HG03103 (cell line): ENCODE results near the gene TAT.
"Not testable (repeated sequence)": the region's sequence is repeated elsewhere in the genome, so short reads cannot be mapped to it uniquely, and the experiment has no call there.

Source experiments
- ATAC-seq: cut with Tn5 transposase; IDR thresholded peaks from one replicate; pipeline ENCODE4 v1.9.1; 2021; ENCODE audit warnings: low read depth; ENCODE audit not compliant: unreplicated experiment

Gene TAT

GRCh38 chr16:71585318-71585703 lies 8.4 kb upstream of the TAT start:
- ATAC-seq, result no peak

- no peak for ATAC-seq
Observed at GRCh38 chr16:71584543-71585317, 7.8 kb upstream of the TAT start.

- not testable (repeated sequence) for ATAC-seq
Observed at GRCh38 chr16:71582553-71582848, 5.6 kb upstream of the TAT start.

GRCh38 chr16:71574702-71575101 lies 2.2 kb downstream of the TAT start:
- no peak for ATAC-seq

GRCh38 chr16:71573387-71574094 lies 3.4 kb downstream of the TAT start:
- no peak for ATAC-seq

- no peak for ATAC-seq
Observed at GRCh38 chr16:71572497-71573116, 4.3 kb downstream of the TAT start.

- no peak for ATAC-seq
Observed at GRCh38 chr16:71570144-71570543, 6.7 kb downstream of the TAT start.

- no peak for ATAC-seq
Observed at GRCh38 chr16:71569621-71570020, 7.3 kb downstream of the TAT start.

GRCh38 chr16:71568551-71568950 lies 8.3 kb downstream of the TAT start:
- ATAC-seq, result no peak

GRCh38 chr16:71567931-71568330 lies 9.0 kb downstream of the TAT start:
- no peak for ATAC-seq

GRCh38 chr16:71565812-71566700 lies 10.8 kb downstream of the TAT start:
- no peak for ATAC-seq

GRCh38 chr16:71564335-71564967 lies 12.4 kb downstream of the TAT start:
- ATAC-seq, result no peak

- ATAC-seq, result no peak
Observed at GRCh38 chr16:71562552-71562951, 14.3 kb downstream of the TAT start.

GRCh38 chr16:71561886-71562285 lies 15.0 kb downstream of the TAT start:
- ATAC-seq, result not testable (repeated sequence)

- no peak for ATAC-seq
Observed at GRCh38 chr16:71559855-71560254, 17.0 kb downstream of the TAT start.

GRCh38 chr16:71557954-71558582 lies 18.8 kb downstream of the TAT start:
- ATAC-seq, result no peak

- ATAC-seq, result no peak
Observed at GRCh38 chr16:71557299-71557698, 19.6 kb downstream of the TAT start.

GRCh38 chr16:71555230-71555891 lies 21.5 kb downstream of the TAT start:
- ATAC-seq, result no peak

GRCh38 chr16:71552698-71553503 lies 24.0 kb downstream of the TAT start:
- no peak for ATAC-seq
